ENCODE data around the gene SLC43A1. TPM values are rescaled to one million over a fixed set of nuclear protein-coding genes. Genes with fewer than 3 reads are reported as not detected.
A peak's percentile ranks its signal among the peaks of the same experiment; 100 is the strongest.

SLC43A1 gene
- total RNA-seq, 1 experiment from 2014 or later = 30.7 TPM

DNA sequence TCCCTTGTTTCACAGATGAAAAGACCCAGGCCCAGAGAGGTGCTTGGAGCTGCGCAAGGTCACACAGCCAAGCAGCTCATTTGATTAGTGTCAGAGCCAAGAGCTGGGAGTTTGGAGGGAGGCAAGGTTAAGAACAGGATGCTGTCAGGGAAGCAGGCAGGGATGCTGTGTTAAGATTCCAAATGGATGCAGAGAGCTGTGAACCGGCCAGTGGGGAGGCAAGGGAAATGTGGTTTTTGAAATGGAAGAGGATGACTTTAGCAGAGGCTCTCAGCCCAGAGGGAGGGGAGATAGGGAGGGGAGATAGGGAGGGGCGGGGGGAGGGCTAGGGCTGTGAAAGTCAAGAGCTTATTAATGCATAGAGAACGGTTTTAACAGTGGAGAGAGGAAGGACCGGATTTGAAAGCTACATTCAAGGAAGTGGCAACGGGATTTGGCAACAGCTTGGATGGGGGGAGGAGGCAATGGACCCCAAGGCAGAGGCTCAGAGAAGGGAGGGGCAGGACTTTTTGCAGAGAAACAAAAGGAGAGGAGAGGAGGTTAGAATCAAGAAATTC is 42.1 kb downstream of the SLC43A1 start:
- peak; percentile 71 for DNase-seq
- peaks cover 46% of the 10 kb centered on the region for H3K27me3 ChIP-seq (ENCODE audit: control insufficient read depth, insufficient read depth, low read length)

DNA sequence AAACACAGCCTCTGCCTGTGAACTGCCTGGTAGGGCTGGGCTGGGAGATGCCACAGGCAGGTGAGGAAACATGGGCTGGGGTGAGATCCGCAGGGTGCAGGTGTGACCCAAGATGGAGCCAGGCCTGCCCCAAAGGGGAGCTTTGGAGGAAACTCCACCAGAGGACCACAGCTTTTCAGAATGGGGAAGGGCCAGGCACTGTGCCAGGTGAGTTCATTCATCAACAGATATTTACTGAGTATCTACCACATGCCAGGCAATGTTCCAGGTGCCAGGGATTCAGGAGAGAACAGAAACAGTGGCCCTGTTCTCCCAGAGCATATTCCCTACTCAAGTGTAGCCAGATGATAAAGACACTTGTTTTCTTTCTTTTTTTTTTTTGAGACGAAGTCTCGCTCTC is 44.0 kb downstream of the SLC43A1 start:
- DNase-seq = no peak
- Histone ChIP-seq H3K4me3 (ENCODE audit: insufficient read depth, low read depth, low read length) (no peak overlapping the region), H3K36me3 (replicated peaks; ENCODE audit: control insufficient read depth, insufficient read depth, low read length) (no peaks in the 10 kb centered on the region), H3K27me3 (ENCODE audit: control insufficient read depth, insufficient read depth, low read length) (peaks cover 28% of the 10 kb centered on the region)

More for the DNA sequence above, 42.1 kb downstream of the SLC43A1 start:
- no peaks in the 10 kb centered on the region for H3K36me3 ChIP-seq (replicated peaks; ENCODE audit: control insufficient read depth, insufficient read depth, low read length)
- no peak overlapping the region for H3K4me3 ChIP-seq (ENCODE audit: insufficient read depth, low read depth, low read length)

DNA sequence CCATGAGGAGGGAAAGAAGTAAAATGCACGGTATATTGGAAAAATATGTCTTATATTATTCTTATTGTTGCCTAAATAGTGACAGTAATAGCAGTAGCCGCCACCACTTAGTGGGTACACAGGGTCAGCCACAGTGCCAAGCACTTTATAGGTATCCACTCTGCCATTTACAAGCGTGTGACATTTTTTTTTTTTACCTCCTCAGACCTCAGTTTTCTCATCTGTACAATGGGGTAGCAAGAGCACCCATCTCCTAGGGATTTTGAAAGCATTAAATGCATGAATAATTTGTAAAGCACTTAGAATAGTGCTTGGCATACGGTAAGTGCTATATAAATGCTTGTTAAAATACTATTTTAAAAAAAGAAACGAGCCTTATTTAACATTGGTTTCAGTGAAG is 46.2 kb downstream of the SLC43A1 start:
- Histone ChIP-seq H3K36me3 (replicated peaks; ENCODE audit: control insufficient read depth, insufficient read depth, low read length) (no peaks in the 10 kb centered on the region), H3K27me3 (ENCODE audit: control insufficient read depth, insufficient read depth, low read length) (peaks cover 14% of the 10 kb centered on the region), H3K4me3 (ENCODE audit: insufficient read depth, low read depth, low read length) (no peak overlapping the region)
- no peak for DNase-seq

DNA sequence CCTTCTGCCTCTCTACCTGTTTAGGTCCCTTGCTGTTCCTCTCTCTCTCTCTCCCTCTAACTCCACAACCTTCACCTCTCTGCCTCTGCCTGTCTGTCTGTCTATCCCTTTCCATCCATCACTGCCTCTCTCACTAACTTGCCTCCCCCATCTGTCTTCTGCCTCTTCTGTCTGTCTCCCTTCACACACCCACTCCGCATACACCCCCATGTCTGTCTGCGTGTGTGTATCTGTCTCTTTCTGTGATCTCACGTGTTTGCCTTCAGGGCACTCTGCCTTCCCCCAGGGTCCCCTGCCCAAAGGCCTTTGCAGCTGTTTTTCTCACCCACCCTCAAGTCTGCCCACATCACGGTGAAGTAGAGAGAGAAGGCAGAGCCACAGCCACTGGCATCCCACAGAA is 47.2 kb downstream of the SLC43A1 start:
- no peak for DNase-seq
- peaks cover 19% of the 10 kb centered on the region for H3K27me3 ChIP-seq (ENCODE audit: control insufficient read depth, insufficient read depth, low read length)
- H3K4me3 ChIP-seq (ENCODE audit: insufficient read depth, low read depth, low read length) = no peak overlapping the region
- no peaks in the 10 kb centered on the region for H3K36me3 ChIP-seq (replicated peaks; ENCODE audit: control insufficient read depth, insufficient read depth, low read length)

DNA sequence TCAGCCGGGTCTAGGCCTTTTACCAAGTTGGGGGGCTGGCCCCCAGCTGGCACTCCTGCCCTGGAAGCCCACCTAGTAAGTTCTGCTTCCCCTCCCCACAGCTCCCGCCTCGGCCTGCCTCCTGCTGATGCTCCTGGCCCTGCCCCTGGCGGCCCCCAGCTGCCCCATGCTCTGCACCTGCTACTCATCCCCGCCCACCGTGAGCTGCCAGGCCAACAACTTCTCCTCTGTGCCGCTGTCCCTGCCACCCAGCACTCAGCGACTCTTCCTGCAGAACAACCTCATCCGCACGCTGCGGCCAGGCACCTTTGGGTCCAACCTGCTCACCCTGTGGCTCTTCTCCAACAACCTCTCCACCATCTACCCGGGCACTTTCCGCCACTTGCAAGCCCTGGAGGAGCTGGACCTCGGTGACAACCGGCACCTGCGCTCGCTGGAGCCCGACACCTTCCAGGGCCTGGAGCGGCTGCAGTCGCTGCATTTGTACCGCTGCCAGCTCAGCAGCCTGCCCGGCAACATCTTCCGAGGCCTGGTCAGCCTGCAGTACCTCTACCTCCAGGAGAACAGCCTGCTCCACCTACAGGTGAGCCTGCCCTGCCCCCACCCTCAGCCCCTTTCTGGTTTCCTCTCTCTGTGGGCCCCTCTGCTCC is 47.9 kb downstream of the SLC43A1 start:
- peak; percentile 70 for DNase-seq
- peaks cover 26% of the 10 kb centered on the region for H3K27me3 ChIP-seq (ENCODE audit: control insufficient read depth, insufficient read depth, low read length)
- H3K36me3 ChIP-seq (replicated peaks; ENCODE audit: control insufficient read depth, insufficient read depth, low read length) = no peaks in the 10 kb centered on the region
- no peak overlapping the region for H3K4me3 ChIP-seq (ENCODE audit: insufficient read depth, low read depth, low read length)

DNA sequence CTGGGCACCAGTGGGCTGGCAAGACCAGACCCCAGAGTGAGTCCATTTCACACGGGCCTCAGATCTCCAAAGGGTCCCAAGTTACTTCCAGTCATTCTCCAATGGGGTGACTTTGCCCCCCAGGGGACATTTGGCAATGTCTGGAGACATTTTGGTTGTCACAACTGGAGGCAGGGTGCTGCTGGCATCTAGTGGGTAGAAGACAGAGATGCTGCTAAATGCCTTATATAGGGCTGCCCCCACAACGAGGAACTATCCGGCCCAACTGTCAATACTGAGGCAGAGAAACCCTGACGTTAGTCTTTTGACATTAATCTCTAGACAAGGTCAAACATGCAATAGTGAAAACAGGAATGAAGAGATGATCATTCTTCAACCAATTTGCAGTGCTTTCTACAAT is 48.8 kb downstream of the SLC43A1 start:
- DNase-seq = no peak
- no peak overlapping the region for H3K4me3 ChIP-seq (ENCODE audit: insufficient read depth, low read depth, low read length)
- H3K36me3 ChIP-seq (replicated peaks; ENCODE audit: control insufficient read depth, insufficient read depth, low read length) = no peaks in the 10 kb centered on the region
- H3K27me3 ChIP-seq (ENCODE audit: control insufficient read depth, insufficient read depth, low read length) = peaks cover 35% of the 10 kb centered on the region

DNA sequence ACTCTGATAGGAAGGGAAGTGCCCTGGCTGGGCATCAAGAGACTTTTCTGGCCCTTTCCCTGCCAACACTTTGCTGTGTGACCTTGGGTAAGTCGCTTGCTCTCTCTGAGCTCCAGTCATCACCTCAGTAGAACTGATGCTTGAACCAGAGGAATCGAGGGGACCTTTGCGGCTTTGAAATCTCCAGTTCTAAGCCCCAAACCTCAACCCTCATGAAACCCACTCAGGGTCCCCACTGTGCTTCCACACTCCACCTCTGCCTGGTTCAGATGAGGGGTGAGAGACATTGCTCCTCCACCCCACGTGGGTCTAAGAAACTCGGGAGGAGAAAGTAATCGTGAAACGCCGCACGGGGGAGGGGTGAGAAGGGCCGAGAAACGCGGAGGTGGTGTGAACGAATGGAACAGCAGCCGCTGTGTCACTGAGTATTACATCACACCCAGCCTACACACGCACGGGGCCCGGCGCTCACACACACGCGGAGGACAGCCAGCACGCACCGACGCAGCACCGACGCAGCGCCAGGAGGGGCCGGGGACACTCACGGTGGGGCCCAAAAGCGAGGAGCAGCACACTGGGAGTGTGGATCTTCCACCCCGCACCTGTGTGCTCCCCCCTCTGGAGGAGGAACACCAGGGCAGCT is 50.8 kb downstream of the SLC43A1 start:
- DNase-seq = peak; percentile 74
- Histone ChIP-seq H3K27me3 (ENCODE audit: control insufficient read depth, insufficient read depth, low read length) (peaks cover 47% of the 10 kb centered on the region), H3K36me3 (replicated peaks; ENCODE audit: control insufficient read depth, insufficient read depth, low read length) (no peaks in the 10 kb centered on the region), H3K4me3 (ENCODE audit: insufficient read depth, low read depth, low read length) (no peak overlapping the region)

DNA sequence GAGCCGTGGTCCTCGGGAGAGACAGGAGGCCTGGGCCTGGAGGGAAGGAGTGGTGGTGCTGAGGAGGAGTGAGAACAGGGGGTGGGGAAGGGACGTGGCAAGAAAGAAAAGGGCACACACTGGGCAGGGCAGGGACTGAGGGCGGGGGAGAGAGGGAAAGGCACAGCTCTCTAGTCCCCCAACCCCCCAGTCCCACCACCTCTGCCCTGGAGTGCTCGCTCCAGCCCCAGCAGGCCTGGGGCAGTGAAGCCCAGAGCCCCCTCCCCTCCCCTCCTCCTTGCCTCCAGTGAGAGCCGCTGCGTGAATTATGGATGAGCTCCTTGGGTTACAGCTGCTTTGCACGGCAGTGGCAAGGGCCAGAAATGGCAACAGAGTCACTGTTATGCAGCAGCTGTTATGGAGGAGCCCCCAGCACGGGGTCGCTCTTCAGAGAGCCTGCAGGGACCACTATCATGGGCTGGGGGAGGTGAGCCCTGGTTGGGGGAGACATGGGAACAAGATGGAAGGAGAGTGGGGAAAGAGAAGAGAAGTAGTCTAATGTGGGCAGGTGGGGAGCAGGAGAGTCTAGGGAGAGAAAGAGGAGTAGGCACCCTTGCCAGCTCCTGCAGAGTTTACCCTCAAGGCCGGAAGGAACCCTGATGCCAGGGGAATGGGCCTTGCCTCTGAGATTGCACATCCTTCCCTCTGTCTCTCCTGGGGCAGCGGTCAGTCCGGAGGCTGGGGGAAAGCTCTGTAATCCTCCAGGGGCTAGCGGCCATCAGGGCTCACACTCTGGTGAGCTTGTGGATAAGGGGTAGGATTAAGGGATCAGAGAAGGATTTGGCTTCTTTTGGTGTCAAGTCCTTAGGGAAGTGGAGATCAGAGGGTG is 51.6 kb downstream of the SLC43A1 start:
- peak; percentile 83 for DNase-seq
- no peaks in the 10 kb centered on the region for H3K36me3 ChIP-seq (replicated peaks; ENCODE audit: control insufficient read depth, insufficient read depth, low read length)
- H3K4me3 ChIP-seq (ENCODE audit: insufficient read depth, low read depth, low read length) = no peak overlapping the region
- peaks cover 54% of the 10 kb centered on the region for H3K27me3 ChIP-seq (ENCODE audit: control insufficient read depth, insufficient read depth, low read length)

DNA sequence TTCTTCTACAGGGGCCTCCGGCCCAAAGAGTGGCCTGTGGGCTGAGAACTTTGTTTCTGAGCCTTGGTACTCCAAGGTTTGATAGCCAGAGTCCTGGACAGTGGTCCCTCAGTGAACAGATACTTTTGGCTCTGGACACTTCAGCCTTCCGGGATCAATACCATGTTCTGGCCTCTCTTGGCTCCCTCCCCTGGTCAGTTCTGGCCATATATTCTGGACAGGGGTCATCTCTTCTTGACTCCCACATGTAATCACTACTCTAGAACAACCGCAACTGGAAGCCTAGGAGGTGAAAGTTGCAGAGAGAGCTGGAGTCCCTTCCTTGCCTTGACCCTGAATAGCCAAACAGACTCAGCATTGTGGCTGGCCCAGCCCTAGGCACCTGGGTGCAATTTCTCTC is 52.9 kb downstream of the SLC43A1 start:
- no peak overlapping the region for H3K4me3 ChIP-seq (ENCODE audit: insufficient read depth, low read depth, low read length)
- no peaks in the 10 kb centered on the region for H3K36me3 ChIP-seq (replicated peaks; ENCODE audit: control insufficient read depth, insufficient read depth, low read length)
- no peak for DNase-seq
- H3K27me3 ChIP-seq (ENCODE audit: control insufficient read depth, insufficient read depth, low read length) = peaks cover 66% of the 10 kb centered on the region

DNA sequence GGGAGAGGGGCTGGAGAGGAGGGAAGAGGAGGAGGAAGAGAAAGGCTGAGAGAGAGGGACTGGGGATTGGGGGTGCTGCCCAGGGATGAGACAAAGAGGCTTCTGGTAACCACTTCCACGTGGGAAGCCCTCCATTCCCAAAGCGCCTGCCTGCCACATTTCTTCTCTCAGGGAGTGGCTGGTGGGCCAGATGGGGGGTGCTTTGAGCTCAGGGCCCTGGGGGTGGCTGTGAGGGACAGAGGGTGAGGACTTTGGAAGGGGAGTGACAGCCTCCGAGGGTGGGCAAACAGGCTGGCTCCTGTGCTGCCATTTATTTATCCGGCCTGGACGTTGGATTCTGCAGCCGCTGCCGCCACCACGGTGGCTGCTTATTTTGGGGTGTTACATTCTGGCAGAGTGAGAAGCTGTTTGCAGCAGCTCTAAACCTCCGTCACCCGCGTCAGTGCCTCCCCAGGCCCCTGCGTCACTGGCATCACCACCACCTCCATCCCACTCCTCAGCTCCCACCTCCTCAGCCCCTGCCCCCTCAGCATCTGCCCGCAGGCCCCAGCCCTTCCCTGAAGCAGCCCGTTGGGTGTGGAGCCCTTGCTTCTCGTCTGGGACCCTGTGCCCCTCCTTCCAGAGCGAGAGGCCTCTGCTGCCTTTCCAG is 53.5 kb downstream of the SLC43A1 start:
- Histone ChIP-seq H3K36me3 (replicated peaks; ENCODE audit: control insufficient read depth, insufficient read depth, low read length) (no peaks in the 10 kb centered on the region), H3K27me3 (ENCODE audit: control insufficient read depth, insufficient read depth, low read length) (peaks cover 69% of the 10 kb centered on the region), H3K4me3 (ENCODE audit: insufficient read depth, low read depth, low read length) (peak overlapping the region; percentile 69; the same call in 1 of the 2 replicates)
- peak; percentile 44 for DNase-seq

DNA sequence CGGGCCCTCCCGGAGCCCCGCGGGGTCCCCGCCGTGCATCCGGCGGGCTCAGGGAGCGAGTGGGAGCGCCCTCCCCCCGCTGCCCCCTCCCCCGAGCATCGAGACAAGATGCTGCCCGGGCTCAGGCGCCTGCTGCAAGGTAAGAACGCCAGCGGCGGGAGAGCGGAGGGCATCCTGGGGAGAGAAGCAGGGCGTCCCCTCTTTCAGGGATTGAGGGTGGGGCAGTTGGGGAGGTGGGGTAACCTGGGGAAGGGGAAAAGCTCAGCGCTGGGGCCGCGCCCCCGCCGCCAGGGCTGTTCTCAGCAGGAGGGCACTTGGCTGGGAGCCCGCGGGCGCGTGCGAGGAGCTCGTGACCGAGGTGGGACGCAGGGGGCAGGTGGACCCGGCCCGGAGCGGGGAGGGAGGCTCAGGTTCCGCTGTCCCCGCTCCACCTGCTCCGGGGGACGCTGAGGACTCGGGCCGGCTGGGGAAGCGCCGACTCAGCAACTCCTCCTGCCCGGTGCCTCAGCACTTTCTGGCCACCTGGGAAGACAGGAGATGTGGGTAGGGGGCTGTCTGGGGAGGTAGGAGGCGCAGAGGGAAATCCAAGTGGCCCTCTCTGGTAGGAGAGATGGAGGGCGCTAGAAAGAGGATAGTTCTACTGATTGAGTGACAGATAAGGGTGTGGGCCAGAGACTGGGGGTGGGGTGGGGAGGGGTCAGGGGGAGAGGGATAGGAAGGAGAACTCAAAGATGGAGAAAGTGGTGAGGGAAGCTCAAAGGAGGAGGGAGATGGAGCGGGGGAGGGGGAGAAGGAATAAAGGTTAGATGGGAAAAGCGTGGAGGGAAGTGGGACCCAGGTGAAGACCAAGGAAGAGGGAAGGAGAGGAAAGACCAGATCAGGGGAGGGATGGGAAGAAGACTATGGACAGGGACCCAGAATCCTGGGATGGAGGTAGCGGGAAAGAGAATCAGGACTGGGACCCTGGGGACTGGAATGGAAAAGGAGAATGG is 54.4 kb downstream of the SLC43A1 start:
- peak; percentile 89 for DNase-seq
- peak overlapping the region; percentile 69 for H3K4me3 ChIP-seq (ENCODE audit: insufficient read depth, low read depth, low read length)
- no peaks in the 10 kb centered on the region for H3K36me3 ChIP-seq (replicated peaks; ENCODE audit: control insufficient read depth, insufficient read depth, low read length)
- H3K27me3 ChIP-seq (ENCODE audit: control insufficient read depth, insufficient read depth, low read length) = peaks cover 70% of the 10 kb centered on the region

DNA sequence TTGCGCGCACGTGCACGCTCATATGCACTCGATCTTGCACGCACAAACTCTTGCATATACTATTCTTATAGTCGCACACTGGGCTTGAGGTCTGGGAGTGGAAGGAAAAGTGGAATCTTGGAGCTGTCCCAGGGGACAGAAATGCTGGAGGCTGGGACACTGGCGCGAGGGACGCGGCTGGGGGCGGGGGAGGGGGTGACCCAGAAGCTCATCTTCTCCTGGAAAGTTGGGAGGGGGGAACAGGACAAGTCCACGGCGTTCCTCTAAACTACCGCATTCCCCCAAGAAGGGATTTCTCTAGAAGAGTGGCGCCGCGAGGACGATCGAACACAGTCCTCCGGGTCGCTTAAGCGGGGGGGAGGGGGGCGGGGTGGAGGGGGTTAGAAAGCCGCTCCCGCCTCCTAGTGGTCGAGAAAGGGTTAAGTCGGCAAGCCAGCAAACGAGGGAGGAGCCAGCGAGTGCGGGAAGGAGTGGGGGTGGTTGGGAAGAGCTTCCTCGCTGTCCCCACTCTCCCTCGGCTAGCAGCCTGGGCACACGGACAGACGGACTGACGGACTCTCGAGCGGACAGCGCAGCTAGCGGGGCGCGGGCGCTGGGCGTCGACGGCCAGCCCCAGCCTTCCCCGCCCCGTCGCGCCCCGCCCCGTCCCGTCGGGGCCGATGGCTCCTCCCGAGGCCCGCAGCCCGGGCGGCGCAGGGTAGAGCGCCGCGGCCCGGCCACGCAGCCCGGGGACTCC is 55.3 kb downstream of the SLC43A1 start, which contains the start of gene RTN4RL2:
RTN4RL2 (plus strand) TSS at position 507 of the 736 bp plus-strand sequence. CDS start 338 bp downstream, outside the sequence.
- Histone ChIP-seq H3K27me3 (ENCODE audit: control insufficient read depth, insufficient read depth, low read length) (peaks cover 70% of the 10 kb centered on the region), H3K36me3 (replicated peaks; ENCODE audit: control insufficient read depth, insufficient read depth, low read length) (no peaks in the 10 kb centered on the region), H3K4me3 (ENCODE audit: insufficient read depth, low read depth, low read length) (peak within 1 kb of the TSS; percentile 69)
- DNase-seq = peak; percentile 96

Data from H7 (cell line).